ENCODE results near the gene SEC14L1.

Gene SEC14L1

GRCh38 chr17:77160091-77160874 is 19.5 kb downstream of the SEC14L1 start:
- no peak overlapping the region for H3K27ac ChIP-seq
- DNase-seq (ENCODE audit: low read depth, low spot score), result no peak

GRCh38 chr17:77160875-77161530 is 20.2 kb downstream of the SEC14L1 start:
- DNase-seq (ENCODE audit: low read depth, low spot score), result no peak
- no peak overlapping the region for H3K27ac ChIP-seq

DNA sequence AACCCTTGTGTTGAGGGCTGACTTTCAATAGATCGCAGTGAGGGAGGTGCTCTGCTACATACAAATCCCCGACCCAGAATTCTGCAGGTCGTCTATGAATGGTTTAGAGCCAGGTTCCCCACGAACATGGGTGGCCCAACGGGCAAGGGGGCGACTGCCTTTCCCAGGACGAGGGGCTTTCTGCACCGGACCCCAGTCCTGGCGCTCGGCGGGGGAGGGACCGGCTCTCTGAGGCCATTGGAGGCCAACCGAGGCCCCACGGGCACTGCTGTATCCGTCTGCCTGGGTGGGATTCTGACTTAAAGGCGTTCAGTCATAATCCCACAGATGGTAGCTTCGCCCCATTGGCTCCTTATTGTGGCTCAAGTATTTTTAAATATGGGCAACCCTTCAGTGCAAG is 21.2 kb downstream of the SEC14L1 start:
- no peak for DNase-seq (ENCODE audit: low read depth, low spot score)
- no peak overlapping the region for H3K27ac ChIP-seq

GRCh38 chr17:77163001-77163400 is 22.2 kb downstream of the SEC14L1 start:
- no peak for DNase-seq (ENCODE audit: low read depth, low spot score)
- H3K27ac ChIP-seq, result no peak overlapping the region

DNA sequence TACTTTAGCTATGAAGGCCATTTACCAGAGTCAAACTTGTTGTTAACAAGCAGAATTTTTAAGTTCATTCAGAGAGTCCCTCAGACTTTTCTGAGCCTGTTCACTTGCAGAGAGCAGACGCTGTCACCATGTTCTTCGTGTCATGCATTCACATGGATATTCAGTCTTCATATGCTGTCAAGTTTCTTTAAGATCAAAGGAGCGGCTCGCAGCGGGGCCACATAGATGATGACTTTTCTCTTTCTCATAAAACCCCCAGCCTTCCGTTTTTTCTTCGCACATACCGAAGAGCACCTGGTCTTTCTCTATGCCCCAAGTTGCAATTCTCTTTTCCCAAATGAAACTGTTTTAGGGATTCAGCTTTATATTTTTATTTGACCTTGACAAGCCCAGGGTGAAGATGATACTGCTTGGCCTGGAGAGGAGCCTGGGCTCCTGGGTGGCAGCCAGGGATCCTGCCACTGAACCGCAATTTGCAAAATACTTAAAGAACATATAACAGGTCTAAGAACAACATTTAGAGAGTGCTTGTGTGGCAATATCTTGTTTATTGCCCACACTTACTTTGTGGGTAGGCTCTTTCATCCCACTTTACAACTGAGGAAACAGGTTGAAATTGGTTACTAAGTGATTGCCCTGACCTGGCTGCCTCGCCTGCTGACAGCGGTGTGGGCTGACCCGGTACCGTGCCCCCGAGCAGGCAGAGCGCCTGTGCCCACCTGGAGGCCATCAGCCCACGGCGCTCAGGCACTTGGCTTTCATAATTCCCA is 22.9 kb downstream of the SEC14L1 start:
- no peak overlapping the region for H3K27ac ChIP-seq
- DNase-seq (ENCODE audit: low read depth, low spot score), result no peak

- H3K27ac ChIP-seq, result no peak overlapping the region
- no peak for DNase-seq (ENCODE audit: low read depth, low spot score)
Measured at GRCh38 chr17:77164483-77165091, 23.8 kb downstream of the SEC14L1 start.

GRCh38 chr17:77165577-77165976 is 24.8 kb downstream of the SEC14L1 start:
- no peak for DNase-seq (ENCODE audit: low read depth, low spot score)
- no peak overlapping the region for H3K27ac ChIP-seq

DNA sequence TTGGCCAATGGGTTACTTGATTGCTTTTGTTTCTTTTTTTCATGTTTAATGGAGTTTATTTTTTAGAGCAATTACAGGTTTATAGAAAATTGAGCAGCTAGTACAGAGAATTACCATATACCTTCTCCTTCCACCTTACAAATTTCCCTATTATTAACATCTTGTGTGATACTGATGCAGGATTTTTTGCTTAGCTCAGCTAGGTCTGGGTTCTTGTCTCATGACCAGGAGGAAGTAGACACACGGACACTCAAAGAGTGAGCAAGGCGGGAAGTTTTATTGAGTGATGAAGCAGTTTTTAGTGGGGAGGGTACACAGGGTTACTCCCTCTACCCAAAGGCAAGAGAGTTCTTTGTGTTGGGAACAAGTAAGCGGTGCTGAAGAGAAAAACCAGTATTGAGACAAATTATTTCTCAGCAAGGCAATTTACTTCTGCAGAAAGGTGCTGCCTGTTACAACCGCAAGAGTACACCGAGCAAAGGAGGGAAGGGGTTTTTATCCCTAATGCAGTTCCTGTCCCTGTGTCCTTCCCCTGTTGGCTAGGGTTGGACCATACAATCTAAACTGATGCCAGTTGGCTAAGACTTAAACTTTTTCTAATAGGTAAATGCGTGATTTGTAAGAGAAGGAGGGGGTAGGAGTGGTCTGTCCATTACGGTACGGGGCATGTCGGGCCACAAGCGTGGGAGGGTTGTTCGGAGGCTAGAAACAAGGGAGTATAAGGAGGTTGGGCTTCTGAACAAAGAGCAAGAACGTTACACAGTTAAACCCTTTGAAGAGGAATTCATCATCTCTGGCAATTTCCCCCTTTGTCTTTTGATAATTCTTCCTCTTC is 26.9 kb downstream of the SEC14L1 start:
- H3K27ac ChIP-seq, result no peak overlapping the region
- no peak for DNase-seq (ENCODE audit: low read depth, low spot score)

DNA sequence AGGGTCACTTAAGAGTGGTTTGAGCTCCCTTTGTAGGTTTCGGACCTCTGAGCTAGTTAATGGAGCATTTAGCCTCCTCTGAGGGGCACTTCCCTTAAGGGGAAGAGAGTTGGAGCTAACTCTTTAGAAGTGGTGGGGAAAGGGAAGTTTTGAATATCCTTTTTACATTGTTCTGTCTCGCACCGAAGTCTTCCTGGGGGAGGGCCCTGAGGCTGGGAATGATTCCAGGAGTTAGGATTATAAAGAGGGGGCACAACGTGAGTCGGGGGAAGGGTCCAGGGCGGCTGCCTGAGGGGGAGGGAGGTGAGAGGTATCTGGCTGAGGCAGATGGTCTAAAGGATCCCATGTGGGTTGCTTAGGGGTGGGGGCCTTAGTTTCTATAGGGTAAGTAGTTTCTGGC is 32.3 kb downstream of the SEC14L1 start:
- DNase-seq (ENCODE audit: low read depth, low spot score), result no peak
- H3K27ac ChIP-seq, result no peak overlapping the region

- H3K27ac ChIP-seq, result no peak overlapping the region
- no peak for DNase-seq (ENCODE audit: low read depth, low spot score)
Measured at GRCh38 chr17:77174928-77175661, 34.3 kb downstream of the SEC14L1 start.

DNA sequence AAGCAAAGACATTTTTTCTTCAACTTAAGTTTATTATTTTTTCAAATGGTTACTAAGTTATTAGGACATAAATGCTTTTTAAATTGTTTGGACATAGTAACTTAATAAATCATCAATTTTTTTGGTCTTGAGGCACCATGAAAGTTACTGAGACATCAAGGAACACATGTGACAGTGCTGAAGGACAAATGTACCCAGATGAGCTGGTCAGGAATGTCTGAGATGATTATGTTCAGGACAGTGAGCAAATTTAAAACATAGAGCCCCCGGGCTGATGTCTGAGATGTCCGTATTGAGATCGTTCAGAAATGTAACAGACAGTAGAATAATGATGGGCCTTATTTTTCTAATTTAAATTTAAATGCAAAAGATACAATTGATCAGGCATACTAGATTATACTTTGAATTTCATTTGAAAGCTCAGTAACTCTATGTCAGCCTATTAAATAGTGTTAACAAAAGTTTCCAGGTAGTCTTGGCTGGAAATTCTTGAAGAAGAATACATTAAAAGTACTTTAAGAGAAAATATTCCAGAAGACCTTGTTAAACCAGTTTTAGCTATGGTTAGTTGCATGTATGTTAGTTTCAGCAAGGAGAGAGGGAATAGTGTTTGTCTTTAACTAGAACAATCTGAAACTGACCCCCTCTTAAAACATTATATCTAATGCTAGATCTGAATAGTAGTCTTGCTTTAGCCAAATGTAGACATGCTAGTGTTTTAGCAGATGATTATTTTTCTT is 36.4 kb downstream of the SEC14L1 start:
- no peak overlapping the region for H3K27ac ChIP-seq
- DNase-seq (ENCODE audit: low read depth, low spot score), result no peak

DNA sequence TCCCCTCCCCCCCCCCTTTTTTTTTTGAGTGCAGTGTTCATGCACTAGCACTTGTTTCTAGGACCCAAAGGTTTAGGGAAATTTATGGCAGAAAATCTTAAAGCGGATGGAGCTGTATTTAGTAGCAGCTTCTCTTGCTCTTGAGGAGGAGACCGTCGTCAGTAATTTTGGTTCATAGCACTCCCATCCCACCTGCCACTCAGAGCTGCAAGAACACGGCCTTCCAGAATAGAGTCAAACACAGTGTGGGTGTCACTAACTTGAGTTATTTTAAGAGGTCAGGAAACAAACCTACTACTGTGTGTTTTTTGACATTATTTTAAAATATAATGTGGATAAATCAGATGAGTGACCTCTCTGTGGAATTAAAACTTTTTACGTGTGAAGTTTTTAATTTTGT is 37.3 kb downstream of the SEC14L1 start:
- H3K27ac ChIP-seq, result no peak overlapping the region

DNA sequence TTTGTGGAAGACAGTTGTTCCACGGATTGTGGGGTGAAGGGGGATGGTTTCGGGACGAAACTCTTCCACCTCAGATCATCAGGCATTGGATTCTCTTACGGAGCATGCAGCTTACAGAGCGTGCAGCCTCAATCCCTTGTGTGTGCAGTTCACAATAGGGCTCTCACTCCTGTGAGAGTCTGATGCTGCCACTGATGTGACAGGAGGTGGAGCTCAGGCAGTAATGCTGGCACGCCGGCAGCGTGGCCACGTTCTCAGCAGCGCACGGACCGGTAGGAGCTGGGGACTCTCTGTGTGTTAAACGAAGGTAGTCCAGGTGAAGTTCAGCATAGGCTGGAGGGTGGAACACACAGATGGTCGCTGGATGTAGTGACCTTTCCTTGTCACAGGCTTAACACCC is 37.8 kb downstream of the SEC14L1 start:
- no peak overlapping the region for H3K27ac ChIP-seq
- DNase-seq (ENCODE audit: low read depth, low spot score), result no peak

More for the DNA sequence above, 37.3 kb downstream of the SEC14L1 start:
- no peak for DNase-seq (ENCODE audit: low read depth, low spot score)

GRCh38 chr17:77180503-77181357 is 40.0 kb downstream of the SEC14L1 start:
- DNase-seq (ENCODE audit: low read depth, low spot score), result no peak
- H3K27ac ChIP-seq, result no peak overlapping the region

GRCh38 chr17:77182205-77183172 is 41.7 kb downstream of the SEC14L1 start:
- H3K27ac ChIP-seq, result no peak overlapping the region
- DNase-seq (ENCODE audit: low read depth, low spot score), result no peak

DNA sequence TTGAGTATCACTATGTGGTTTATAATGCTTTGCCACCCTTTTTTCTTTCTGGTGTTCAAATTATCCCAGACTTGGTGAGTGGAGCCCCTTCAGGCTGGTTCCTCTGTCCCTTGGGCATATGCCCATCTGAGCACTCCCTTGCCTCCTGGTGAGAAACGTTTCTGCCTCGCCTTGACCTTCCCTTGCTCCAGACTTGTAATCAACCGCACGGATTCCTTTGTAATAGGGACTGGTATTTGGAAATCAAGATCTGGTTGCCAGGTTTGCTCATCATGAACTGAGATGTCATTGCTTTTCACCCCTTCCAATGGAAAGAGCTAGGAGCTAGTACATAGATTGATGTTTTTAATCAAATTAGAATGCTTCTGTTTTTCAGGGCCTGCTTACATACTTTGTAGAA is 43.7 kb downstream of the SEC14L1 start:
- H3K27ac ChIP-seq, result no peak overlapping the region
- no peak for DNase-seq (ENCODE audit: low read depth, low spot score)

- DNase-seq (ENCODE audit: low read depth, low spot score), result no peak
- no peak overlapping the region for H3K27ac ChIP-seq
Measured at GRCh38 chr17:77185137-77185536, 44.4 kb downstream of the SEC14L1 start.

All from epithelial cell of prostate (primary cell).